H1 (cell line): ENCODE measurements around the gene C2CD4C. TPM values are rescaled to one million over a fixed set of nuclear protein-coding genes. Genes with fewer than 3 reads are reported as not detected.

Experiments
- CHD7 ChIP-seq: fragments of 300-600 bp; sonication (generic); IDR thresholded peaks from 2 replicates; pipeline ENCODE4 v1.7.1; 2012; ENCODE audit warnings: low read length, moderate library complexity, mild to moderate bottlenecking, inconsistent platforms; ENCODE audit not compliant: insufficient replicate concordance
- KDM1A ChIP-seq: fragments of 200-600, 300-600 bp; sonication (generic); IDR thresholded peaks from 2 replicates; pipeline ENCODE4 v1.7.1; 2016; ENCODE audit warnings: mild to moderate bottlenecking, low read length, borderline replicate concordance
- KDM4A ChIP-seq: IDR thresholded peaks from one replicate; pipeline ENCODE4 v1.7.1; 2012; ENCODE audit warnings: low read depth, mild to moderate bottlenecking, moderate library complexity, low read length, inconsistent platforms; ENCODE audit not compliant: severe bottlenecking
- POLR2AphosphoS5 ChIP-seq: IDR thresholded peaks from 2 replicates; pipeline ENCODE4 v1.6.1; 2011; ENCODE audit warnings: low read depth, low read length
- SIN3A ChIP-seq, 2 experiments: IDR thresholded peaks in 1 of 2; conservative IDR thresholded peaks in 1 of 2; 2 replicates each; pipeline ENCODE4 v1.6.1; 2011 to 2012; ENCODE audit warnings: low read length in 2 of 2, improper control_type of control experiment in 1 of 2, low read depth in 1 of 2, mild to moderate bottlenecking in 1 of 2
- SP1 ChIP-seq: IDR thresholded peaks from 2 replicates; pipeline ENCODE4 v1.6.1; 2011; ENCODE audit warnings: low read depth, low read length
- TAF1 ChIP-seq: IDR thresholded peaks from 2 replicates; pipeline ENCODE4 v1.6.1; 2011; ENCODE audit warnings: mild to moderate bottlenecking, low read depth, low read length
- YY1 ChIP-seq: IDR thresholded peaks from 2 replicates; pipeline ENCODE4 v1.6.1; 2011; ENCODE audit warnings: low read depth, mild to moderate bottlenecking, low read length
- polyA plus RNA-seq, 7 experiments: library from polyadenylated mRNA; depleted of rRNA in 3 of 7; stranded (reverse) in 5 of 7; unstranded in 2 of 7; fragments of >200 nt in 5 of 7; fragments of 200-250 nt in 2 of 7; gene quantifications; 1 replicate in 5 of 7; 2 replicates in 1 of 7; 4 replicates in 1 of 7; pipeline versions ENCODE4 v1.2.1 to v1.2.3, GENCODE V29; 2011 to 2013; ENCODE audit warnings: missing spikeins in 2 of 7, mixed read lengths in 2 of 7
- total RNA-seq: library from RNA; stranded (reverse); fragmentation: NEBNext Ultra II Directional; extraction: Animal tissue kit (Norgen Biotek cat#: 25700); gene quantifications from 2 replicates; pipeline ENCODE4 v1.2.1, GENCODE V29; 2021

Gene C2CD4C
- total and polyA plus RNA-seq, 2 of the 8 experiments (the other 6 are each of a cell fraction or from before 2014, with no cell fraction given), result 3.8 to 6.3 TPM

GRCh38 chr19:410243-410781, 1.4 kb upstream of the C2CD4C start (continued):
- TF ChIP-seq CHD7 (no peak), SIN3A (conservative IDR thresholded peaks at IDR 0.05 in 1 of 2, IDR thresholded peaks at IDR 0.05 in 1 of 2; ENCODE audit: low read depth in 1 of 2, low read length in 2 of 2) (no peak), TAF1 (no peak), YY1 (no peak), SP1 (no peak), KDM1A (no peak), KDM4A (no peak), POLR2AphosphoS5 (no peak)
